Adipose tissue (tissue), 3 donors: ENCODE measurements around the gene RABAC1. TPM values are rescaled to one million over a fixed set of nuclear protein-coding genes. Genes with fewer than 3 reads are reported as not detected.

ENCODE experiments used
- H3K27ac ChIP-seq: one replicate; pipeline ENCODE4 v1.5.1; 2013; ENCODE audit warnings: low read depth, low read length
- WGBS, 3 donors: extraction: QIAGEN DNeasy Blood & Tissue Kit; methylation state at CpG; one replicate each; pipeline ENCODE4 v1.1.7; 2013; 5-methylcytosine and 5-hydroxymethylcytosine counted together
- polyA plus RNA-seq, 3 donors: library from polyadenylated mRNA; stranded (reverse); fragments of 200-250 nt; gene quantifications; one replicate each; pipeline ENCODE4 v1.2.3, GENCODE V29; 2013
- donor health status: healthy with polysubstance abuse.
- donor health status: Bipolar disorder and iron deficiency.
- donor health status: healthy.

The RABAC1 gene
- polyA plus RNA-seq, 3 donors, result 131 to 208 (median 149) TPM

- no peak overlapping the region for H3K27ac ChIP-seq
- 24 to 32% (median 31%) methylated on average over 18 to 26 of the region's 26 CpGs for WGBS, 3 donors
These were observed 23.2 kb downstream of the RABAC1 start for GRCh38 chr19:41935760-41936415.

GRCh38 chr19:41934849-41935374, 24.2 kb downstream of the RABAC1 start:
- WGBS, 3 donors, result 19 to 34% (median 28%) methylated on average over 7 of the region's 7 CpGs
- H3K27ac ChIP-seq, result no peak overlapping the region

GRCh38 chr19:41933693-41934426, 25.3 kb downstream of the RABAC1 start:
- 60 to 78% (median 68%) methylated on average over 7 of the region's 7 CpGs for WGBS, 3 donors
- H3K27ac ChIP-seq, result no peak overlapping the region

GRCh38 chr19:41932720-41933332, 26.3 kb downstream of the RABAC1 start:
- 17 to 58% (median 29%) methylated on average over 29 of the region's 29 CpGs for WGBS, 3 donors
- H3K27ac ChIP-seq, result no peak overlapping the region

GRCh38 chr19:41932259-41932719, 26.8 kb downstream of the RABAC1 start:
- no peak overlapping the region for H3K27ac ChIP-seq
- 24 to 44% (median 31%) methylated on average over 11 of the region's 11 CpGs for WGBS, 3 donors

GRCh38 chr19:41930926-41931592, 28.1 kb downstream of the RABAC1 start:
- no peak overlapping the region for H3K27ac ChIP-seq
- WGBS, 3 donors, result 11 to 24% (median 12%) methylated on average over 17 of the region's 17 CpGs

DNA sequence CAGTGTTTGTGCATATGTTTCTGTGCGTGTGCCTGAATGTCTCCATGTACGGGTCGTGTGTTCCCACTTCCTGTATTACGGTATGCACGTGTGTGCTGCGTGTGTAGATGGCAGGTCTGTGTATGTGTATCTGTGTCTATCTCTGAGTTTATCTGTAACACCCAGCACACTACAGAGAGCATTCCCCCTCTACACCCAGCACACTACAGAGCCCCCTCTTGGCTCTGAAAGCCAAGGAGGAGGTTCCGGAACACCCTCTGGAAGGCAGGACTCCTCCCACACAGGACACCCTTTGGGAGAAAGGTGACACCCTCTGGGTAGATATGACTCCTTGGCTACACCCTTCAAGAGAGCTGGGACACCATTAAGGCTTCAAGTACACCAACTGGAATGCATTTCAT, 28.8 kb downstream of the RABAC1 start:
- H3K27ac ChIP-seq, result no peak overlapping the region
- WGBS, 3 donors, result 12 to 51% (median 24%) methylated on average over 7 of the region's 7 CpGs

DNA sequence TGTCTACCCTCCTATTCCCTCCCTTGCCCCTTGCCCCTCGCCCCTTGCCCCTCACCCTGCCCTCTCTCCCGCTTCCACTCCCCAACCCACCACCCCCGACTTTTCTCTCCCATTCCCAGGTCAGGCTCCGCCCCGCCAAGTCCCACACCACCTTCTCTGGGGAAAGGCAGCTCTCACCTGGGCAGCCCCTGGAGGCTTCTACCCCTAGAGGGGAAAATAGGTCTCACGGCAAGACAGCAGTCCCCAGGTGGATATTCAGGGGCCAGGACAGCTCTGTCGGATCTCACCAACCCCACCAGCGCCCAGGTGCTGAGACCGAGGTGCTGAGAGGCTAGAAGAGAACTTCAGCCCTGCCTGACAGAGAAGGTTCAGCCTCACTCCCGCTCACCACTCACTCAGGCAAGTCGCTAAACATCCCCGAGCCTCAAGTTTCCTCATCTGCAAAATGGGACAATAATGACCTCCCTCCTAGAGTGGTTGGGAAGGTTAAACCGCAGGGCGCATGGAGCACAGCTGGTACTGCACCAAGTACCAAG, 29.5 kb downstream of the RABAC1 start:
- 25 to 41% (median 33%) methylated on average over 14 of the region's 14 CpGs for WGBS, 3 donors
- H3K27ac ChIP-seq, result no peak overlapping the region

GRCh38 chr19:41928754-41929535, 30.2 kb downstream of the RABAC1 start:
- 1 to 5% (median 5%) methylated on average over 28 to 29 of the region's 29 CpGs for WGBS, 3 donors
- no peak overlapping the region for H3K27ac ChIP-seq

DNA sequence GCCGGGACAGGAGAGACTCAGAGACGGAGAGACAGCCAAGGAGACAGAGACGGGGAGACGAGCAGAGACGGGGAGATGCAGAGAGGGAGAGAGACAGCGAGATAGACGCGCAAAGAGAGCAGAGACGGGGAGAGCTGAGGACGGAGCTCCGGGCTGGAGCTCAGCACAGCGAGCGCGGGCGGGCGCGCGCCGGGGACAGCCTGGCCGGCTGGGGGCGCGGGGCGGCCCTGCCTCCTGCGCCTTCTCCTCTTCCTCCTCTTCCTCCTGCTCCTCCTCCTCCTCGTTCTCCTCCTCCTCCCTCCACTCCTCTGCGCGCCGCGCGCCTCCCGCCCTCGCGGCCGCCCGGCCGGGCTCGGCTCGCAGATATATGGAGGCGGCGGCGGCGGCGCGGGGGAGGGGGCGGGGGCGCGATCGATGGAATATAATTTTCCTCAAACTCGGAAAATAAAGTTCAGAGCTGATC, 30.9 kb downstream of the RABAC1 start, which contains the start of gene ERFL:
ERFL (minus strand) TSS at position 229 of the 463 bp plus-strand sequence. CDS start 15,530 bp downstream, outside the sequence.
- WGBS, 3 donors, result 0 to 2% (median 1%) methylated on average over 31 to 49 of the region's 49 CpGs
- H3K27ac ChIP-seq, result no peak within 1 kb of the TSS

- WGBS, 3 donors, result 5 to 28% (median 6%) methylated on average over 35 to 43 of the region's 43 CpGs
- no peak overlapping the region for H3K27ac ChIP-seq
These were observed 31.5 kb downstream of the RABAC1 start for GRCh38 chr19:41927497-41928192.

GRCh38 chr19:41926763-41927496, 32.2 kb downstream of the RABAC1 start:
- no peak overlapping the region for H3K27ac ChIP-seq
- WGBS, 3 donors, result 44 to 63% (median 57%) methylated on average over 16 of the region's 16 CpGs

- 32 to 52% (median 38%) methylated on average over 26 to 27 of the region's 27 CpGs for WGBS, 3 donors
- no peak overlapping the region for H3K27ac ChIP-seq
These were observed 32.9 kb downstream of the RABAC1 start for GRCh38 chr19:41926028-41926762.

- H3K27ac ChIP-seq, result no peak overlapping the region
- 51 to 64% (median 53%) methylated on average over 7 of the region's 7 CpGs for WGBS, 3 donors
These were observed 33.7 kb downstream of the RABAC1 start for GRCh38 chr19:41925208-41926003.
